ENCODE results near the gene ERO1A.
A peak's percentile ranks its signal among the peaks of the same experiment; 100 is the strongest.

ERO1A gene

DNA sequence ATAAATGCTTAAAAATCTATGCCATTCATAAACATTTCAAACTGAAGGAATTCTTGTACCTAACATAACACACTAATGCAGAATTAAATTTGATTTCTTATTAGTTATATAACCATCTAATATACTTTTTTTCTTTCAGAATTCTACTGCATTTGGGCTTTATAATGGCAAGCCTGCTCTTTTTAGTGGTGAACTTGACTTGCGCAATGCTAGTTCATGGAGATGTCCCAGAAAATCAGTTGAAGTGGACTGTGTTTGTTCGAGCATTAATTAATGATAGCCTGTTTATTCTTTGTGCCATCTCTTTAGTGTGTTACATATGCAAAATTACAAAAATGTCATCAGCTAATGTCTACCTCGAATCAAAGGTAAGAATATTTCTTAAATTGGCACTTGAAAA is 95.4 kb downstream of the ERO1A start:
- DNase-seq = no peak

DNA sequence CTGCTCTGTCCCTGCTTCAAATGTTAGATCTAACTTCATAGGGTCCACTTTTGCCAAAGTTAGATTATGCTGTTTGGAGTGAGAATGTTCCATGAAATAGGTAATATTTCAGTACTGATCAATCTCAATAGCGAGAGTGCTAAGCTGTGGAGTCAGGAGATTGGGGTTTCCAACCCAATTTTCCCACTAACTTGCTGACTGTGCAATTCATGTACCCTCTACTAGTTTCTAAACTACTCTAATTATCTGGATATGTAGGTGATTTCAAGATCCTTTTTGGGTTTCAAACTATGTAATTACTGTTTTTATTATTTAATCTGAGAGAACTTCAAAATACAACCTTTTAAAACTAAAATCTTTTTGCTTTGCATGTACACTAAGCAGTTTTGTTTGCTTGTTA is 96.8 kb downstream of the ERO1A start:
- DNase-seq = no peak

DNA sequence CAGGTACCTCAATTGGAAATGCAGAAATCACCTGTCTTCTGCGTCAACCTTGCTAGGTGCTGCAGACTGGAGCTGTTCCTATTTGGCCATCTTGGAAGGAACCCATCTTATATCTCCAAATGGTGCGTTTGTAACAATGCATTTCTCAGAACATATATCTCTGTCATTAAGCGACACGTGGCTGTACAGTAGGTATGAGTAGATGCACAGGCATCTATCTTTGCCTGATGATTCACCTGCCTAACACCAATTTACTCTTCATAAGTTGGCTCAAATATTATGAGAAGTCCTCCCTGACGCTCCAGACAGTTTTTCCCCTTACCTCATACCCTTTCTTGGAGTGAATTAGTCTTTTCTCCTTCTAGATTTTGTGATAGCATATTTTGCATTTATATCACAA is 98.5 kb downstream of the ERO1A start:
- no peak for DNase-seq

DNA sequence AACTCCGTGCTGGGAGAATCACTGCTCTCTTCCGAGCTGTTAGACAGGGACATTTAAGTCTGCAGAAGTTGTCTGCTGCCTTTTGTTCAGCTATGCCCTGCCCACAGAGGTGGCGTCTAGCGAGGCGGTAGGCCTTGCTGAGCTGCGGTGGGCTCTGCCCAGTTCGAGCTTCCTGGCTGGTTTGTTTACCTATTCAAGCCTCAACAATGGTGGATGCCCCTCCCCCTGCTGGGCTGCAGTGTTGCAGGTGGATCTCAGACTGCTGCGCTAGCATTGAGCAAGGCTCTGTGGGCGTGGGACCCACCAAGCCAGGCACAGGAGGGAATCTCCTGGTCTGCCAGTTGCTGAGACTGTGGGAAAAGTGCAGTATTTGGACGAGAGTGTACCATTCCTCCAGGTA is 99.0 kb downstream of the ERO1A start:
- peak in 1 of 2 experiments; percentile 6 for DNase-seq

DNA sequence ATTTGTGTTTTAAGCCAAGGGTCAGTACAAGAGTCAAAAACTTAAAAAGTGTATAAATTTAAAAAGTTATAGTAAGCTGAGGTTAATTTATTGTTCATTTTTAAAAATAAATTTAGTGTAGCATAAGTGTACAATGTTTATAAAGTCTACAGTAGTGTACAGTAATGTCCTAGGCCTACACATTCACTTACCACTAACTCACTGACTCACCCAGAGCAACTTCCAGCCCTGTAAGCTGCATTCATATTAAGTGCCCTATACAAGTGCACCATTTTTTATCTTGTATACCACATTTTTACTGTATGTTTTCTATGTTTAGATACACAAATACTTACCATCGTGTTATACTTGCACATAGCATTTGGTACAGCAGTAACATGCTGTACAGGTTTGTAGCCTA is 105.0 kb downstream of the ERO1A start:
- DNase-seq = no peak

Measured in SHP77 (cell line).